A673 (cell line): Measurements from ENCODE around the gene HSD11B1. TPM values are rescaled to one million over a fixed set of nuclear protein-coding genes. Genes with fewer than 3 reads are reported as not detected.

Source experiments
- BruUV-seq: library from RNA; stranded (reverse); fragments of 400-500 nt; replicated peaks from 2 replicates; lab custom pipeline; 2021; lab: Mats Ljungman, UMichigan
- CTCF ChIA-PET: fragments of 300-600 bp; sonication (Branson Sonifier 250); formaldehyde crosslinking; loops from one replicate; lab custom pipeline; 2022; ENCODE audit warnings: antibody characterized with exemption; lab: Charles Lee
- POLR2A ChIA-PET: fragments of 300-600 bp; sonication (Branson Sonifier 250); formaldehyde crosslinking; loops from one replicate; lab custom pipeline; 2022; ENCODE audit warnings: antibody characterized with exemption; ENCODE audit not compliant: low non-redundant PET; lab: Charles Lee
- DNase-seq: peaks from one replicate; pipeline ENCODE4 v3.0.0-alpha.2; 2015; ENCODE audit warnings: low spot score
- H3K27ac ChIP-seq: fragments of 200-600 bp; sonication (generic); 2 replicates; pipeline ENCODE4 v1.5.1; 2016; ENCODE audit warnings: mixed run types, low read depth, mild to moderate bottlenecking, mixed read lengths, antibody characterized with exemption, low read length; ENCODE audit not compliant: poor library complexity, severe bottlenecking
- H3K27me3 ChIP-seq: fragments of 200-600 bp; sonication (generic); replicated peaks from 2 replicates; pipeline ENCODE4 v1.6.1; 2017; ENCODE audit warnings: mixed run types, low read depth, mild to moderate bottlenecking, mixed read lengths, antibody characterized with exemption, low read length; ENCODE audit not compliant: insufficient read depth, poor library complexity
- H3K36me3 ChIP-seq: fragments of 200-600 bp; sonication (generic); 2 replicates; pipeline ENCODE4 v1.6.1; 2016; ENCODE audit warnings: mixed run types, mild to moderate bottlenecking, mixed read lengths, antibody characterized with exemption, low read length; ENCODE audit not compliant: insufficient read depth, poor library complexity, severe bottlenecking
- H3K4me1 ChIP-seq: fragments of 200-600 bp; sonication (generic); 2 replicates; pipeline ENCODE4 v1.6.1; 2017; ENCODE audit warnings: mixed run types, mild to moderate bottlenecking, mixed read lengths, antibody characterized with exemption, low read length; ENCODE audit not compliant: insufficient read depth, poor library complexity, severe bottlenecking
- H3K4me3 ChIP-seq: fragments of 200-600 bp; sonication (generic); 2 replicates; pipeline ENCODE4 v1.5.1; 2016; ENCODE audit warnings: low read depth, mixed run types, mild to moderate bottlenecking, mixed read lengths, low read length; ENCODE audit not compliant: poor library complexity, severe bottlenecking
- H3K9me3 ChIP-seq: fragments of 200-600 bp; sonication (generic); 2 replicates; pipeline ENCODE4 v1.6.1; 2016; ENCODE audit warnings: mixed run types, low read depth, mild to moderate bottlenecking, mixed read lengths, antibody characterized with exemption, low read length; ENCODE audit not compliant: poor library complexity, severe bottlenecking
- CTCF ChIP-seq: fragments of 300-800, 200-600 bp; sonication (generic); conservative IDR thresholded peaks from 2 replicates; pipeline ENCODE4 v1.5.1; 2017; ENCODE audit warnings: low read depth, mild to moderate bottlenecking, antibody characterized with exemption, low read length, moderate library complexity, mixed read lengths
- EZH2 ChIP-seq: fragments of 200-600 bp; sonication (generic); IDR thresholded peaks from 2 replicates; pipeline ENCODE4 v1.6.1; 2017; ENCODE audit warnings: borderline replicate concordance, low read depth, mild to moderate bottlenecking, mixed read lengths, antibody characterized with exemption, low read length; ENCODE audit not compliant: poor library complexity, severe bottlenecking
- intact Hi-C: fragments of 100-400 bp; cut with micrococcal nuclease; formaldehyde crosslinking; loops from one replicate; pipeline ENCODE4 v1.10.0; 2022; ENCODE audit not compliant: unreplicated experiment
- total RNA-seq: library from RNA; stranded (reverse); gene quantifications from 2 replicates; pipeline ENCODE4 v1.2.3, GENCODE V29; 2021

HSD11B1 gene
- total RNA-seq, 1 experiment from 2014 or later, result not detected

- BruUV-seq, result no TSS peak
- TF ChIP-seq EZH2, result no peak
- TF ChIP-seq CTCF, result no peak
Measured at GRCh38 chr1:209717818-209718217, 13.2 kb downstream of the HSD11B1 start.

GRCh38 chr1:209720326-209720725, 15.7 kb downstream of the HSD11B1 start:
- TF ChIP-seq EZH2, result no peak
- TF ChIP-seq CTCF, result no peak
- Histone ChIP-seq H3K27ac (no peak overlapping the region), H3K36me3 (no peaks in the 10 kb centered on the region), H3K27me3 (no peaks in the 10 kb centered on the region), H3K4me3 (no peak overlapping the region), H3K4me1 (peaks cover 4% of the 10 kb centered on the region), H3K9me3 (no peaks in the 10 kb centered on the region)
- intact Hi-C loops, result no loop called here
- BruUV-seq, result no TSS peak
- ChIA-PET POLR2A (no interaction called here), CTCF (interaction anchor here (0.6 kb wide), 1 partner anchor 590 kb away, joined by 11 read pairs; no protein-coding TSS in a partner anchor)
- DNase-seq, result no peak

More at GRCh38 chr1:209717818-209718217, 13.2 kb downstream of the HSD11B1 start:
- Histone ChIP-seq H3K9me3 (no peaks in the 10 kb centered on the region), H3K27ac (no peak overlapping the region), H3K4me1 (peaks cover 4% of the 10 kb centered on the region), H3K27me3 (no peaks in the 10 kb centered on the region), H3K4me3 (no peak overlapping the region), H3K36me3 (no peaks in the 10 kb centered on the region)
- ChIA-PET CTCF (no interaction called here), POLR2A (no interaction called here)
- DNase-seq, result no peak
- intact Hi-C loops, result no loop called here

GRCh38 chr1:209720826-209721225, 16.2 kb downstream of the HSD11B1 start:
- Histone ChIP-seq H3K4me3 (no peak overlapping the region), H3K36me3 (no peaks in the 10 kb centered on the region), H3K27me3 (no peaks in the 10 kb centered on the region), H3K4me1 (peaks cover 4% of the 10 kb centered on the region), H3K9me3 (no peaks in the 10 kb centered on the region), H3K27ac (no peak overlapping the region)
- POLR2A ChIA-PET, result no interaction called here
- DNase-seq, result no peak
- no peak for TF ChIP-seq CTCF
- CTCF ChIA-PET, result interaction anchor here (0.6 kb wide), 1 partner anchor 137 kb away, joined by 10 read pairs; the partner anchor contains the start of gene CAMK1G
- no TSS peak for BruUV-seq
- intact Hi-C loops, result no loop called here
